GM18858 (cell line): ENCODE results near the gene DOK6.

Experiments used
- ATAC-seq: cut with Tn5 transposase; IDR thresholded peaks from one replicate; pipeline ENCODE4 v1.9.1; 2021; ENCODE audit not compliant: unreplicated experiment

Gene DOK6

GRCh38 chr18:69895066-69896047 lies 494.7 kb downstream of the DOK6 start:
- ATAC-seq = no peak

GRCh38 chr18:69897397-69898108 lies 496.9 kb downstream of the DOK6 start:
- ATAC-seq = peak; percentile 24

GRCh38 chr18:69898241-69898861 lies 497.7 kb downstream of the DOK6 start:
- ATAC-seq = peak; percentile 23
